ENCODE measurements around the gene PAX7. TPM values are rescaled to one million over a fixed set of nuclear protein-coding genes. Genes with fewer than 3 reads are reported as not detected.

PAX7 gene
- total and polyA plus RNA-seq, 2 of the 4 experiments (the other 2 are of a cell fraction): not detected

DNA sequence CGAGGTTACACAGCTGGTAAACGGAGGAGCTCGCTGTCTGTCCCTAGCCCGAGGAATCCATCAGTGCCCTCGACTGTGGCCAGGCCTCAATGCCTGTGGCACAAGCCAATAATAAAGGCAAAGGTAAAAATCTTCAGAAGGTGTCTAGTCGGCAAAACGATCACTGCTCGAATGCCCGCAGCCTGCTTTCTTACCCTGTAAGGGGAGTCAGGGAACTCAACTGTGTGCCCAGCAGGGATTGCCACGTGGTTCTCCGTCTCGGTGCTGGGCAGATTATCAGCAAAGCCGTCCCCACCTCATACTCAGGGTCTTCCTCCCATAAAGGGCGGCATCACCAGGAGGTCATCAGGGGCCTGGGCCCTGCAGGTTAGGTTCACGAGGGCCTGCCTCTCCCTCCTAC, 103.4 kb downstream of the PAX7 start:
- no TSS peak for BruUV-seq (replicated peaks)
- no peaks in the 10 kb centered on the region for H3K79me1 ChIP-seq (ENCODE audit: low read depth in 1 of 2, low read length in 2 of 2)
- no peak overlapping the region for H3K14ac ChIP-seq (replicated peaks; ENCODE audit: low read depth, low read length)
- no peak overlapping the region for H3K4ac ChIP-seq (ENCODE audit: low read depth, low read length)
- H3K4me3 ChIP-seq (ENCODE audit: insufficient read depth, low read depth, low read length): no peak overlapping the region
- H4K91ac ChIP-seq (ENCODE audit: insufficient read depth, low read depth, low read length): no peak overlapping the region
- no peak overlapping the region for H2BK15ac ChIP-seq (ENCODE audit: low read depth, low read length)
- H3K9ac ChIP-seq (ENCODE audit: low read depth, low read length): no peak overlapping the region
- H3K4me1 ChIP-seq (ENCODE audit: control insufficient read depth, insufficient read depth, low read length): no peaks in the 10 kb centered on the region
- H3K18ac ChIP-seq (ENCODE audit: low read depth, low read length): no peak overlapping the region
- ATAC-seq (ENCODE audit: low read depth): no peak
- no peak overlapping the region for H4K5ac ChIP-seq (ENCODE audit: low read depth, low read length)
- H3K9me1 ChIP-seq (ENCODE audit: insufficient read depth, low read length): no peaks in the 10 kb centered on the region
- no peak overlapping the region for H2BK120ac ChIP-seq (ENCODE audit: low read depth, low read length)
- 59% methylated on average over 14 of the region's 15 CpGs; no CpG with 5 or more reads in 1 of the 2 experiments for whole genome bisulfite sequencing, 2 experiments (ENCODE audit: extremely low coverage in 2 of 2, insufficient read length in 1 of 2)
- dilution Hi-C loops (cut with HindIII; ENCODE audit: low sequenced_read_pairs, unreplicated experiment) (no loop called here), intact Hi-C loops (cut with micrococcal nuclease) (no loop called here), in situ Hi-C loops (cut with MboI; ENCODE audit: low sequenced_read_pairs) (no loop called here)
- no peak overlapping the region for H3K56ac ChIP-seq (ENCODE audit: extremely low read depth, insufficient read depth, low read length)
- no peak overlapping the region for H2BK5ac ChIP-seq (ENCODE audit: low read depth, low read length, poor library complexity, severe bottlenecking)
- TF ChIP-seq SMC3 (IDR thresholded peaks at IDR 0.05; ENCODE audit: low read depth, low read length) (no peak), MAFK (IDR thresholded peaks at IDR 0.05; ENCODE audit: low read depth, low read length) (peak; percentile 48), CTCF (conservative IDR thresholded peaks at IDR 0.05; ENCODE audit: low read depth, low read length) (no peak)
- H3K23ac ChIP-seq (ENCODE audit: low read depth, low read length): no peak overlapping the region
- H3K27me3 ChIP-seq (ENCODE audit: control insufficient read depth, insufficient read depth, low read length): peaks cover 4% of the 10 kb centered on the region; the same call in 1 of the 2 replicates
- H4K20me1 ChIP-seq (ENCODE audit: insufficient read depth, low read length): no peaks in the 10 kb centered on the region; the same call in 1 of the 2 replicates
- H2AFZ ChIP-seq (replicated peaks; ENCODE audit: low read length, poor library complexity): no peak overlapping the region
- no peak for DNase-seq
- H3K4me2 ChIP-seq (ENCODE audit: low read depth, low read length): no peak overlapping the region
- H3K36me3 ChIP-seq (ENCODE audit: control insufficient read depth, insufficient read depth, low read length): no peaks in the 10 kb centered on the region
- ChIA-PET POLR2A (ENCODE audit: unreplicated experiment) (no interaction called here), CTCF (no interaction called here)
- no peak overlapping the region for H4K8ac ChIP-seq (ENCODE audit: low read depth in 2 of 2, low read length in 2 of 2)
- no peak overlapping the region for H2AK5ac ChIP-seq (ENCODE audit: low read depth, low read length)
- no peak overlapping the region for H2AK9ac ChIP-seq (replicated peaks; ENCODE audit: low read depth, low read length, poor library complexity)
- no peak overlapping the region for H3K27ac ChIP-seq (ENCODE audit: insufficient read depth, low read length)
- H3K9me3 ChIP-seq (ENCODE audit: control insufficient read depth, insufficient read depth, low read length): no peaks in the 10 kb centered on the region
- H2BK20ac ChIP-seq (ENCODE audit: low read depth, low read length): no peak overlapping the region

Data from IMR-90 (cell line).